Measurements from ENCODE around the gene SLC5A6.

SLC5A6 gene

DNA sequence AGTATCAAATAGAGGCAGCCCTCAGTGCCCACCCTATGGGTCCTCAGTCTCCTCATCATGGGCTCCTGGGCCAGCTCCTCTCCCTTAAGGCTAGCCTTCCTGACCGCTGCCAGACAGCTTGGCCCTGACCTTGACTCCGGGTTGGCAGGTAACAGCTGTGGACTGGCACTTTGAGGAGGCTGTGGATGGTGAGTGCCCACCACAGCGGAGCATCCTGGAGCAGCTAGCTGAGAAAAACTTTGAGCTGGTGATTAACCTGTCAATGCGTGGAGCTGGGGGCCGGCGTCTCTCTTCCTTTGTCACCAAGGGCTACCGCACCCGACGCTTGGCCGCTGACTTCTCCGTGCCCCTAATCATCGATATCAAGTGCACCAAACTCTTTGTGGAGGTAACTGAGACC lies 24.1 kb upstream of the SLC5A6 start:
- TF ChIP-seq CTCF (conservative IDR thresholded peaks at IDR 0.05) = no peak
- no peak overlapping the region for H3K27ac ChIP-seq

DNA sequence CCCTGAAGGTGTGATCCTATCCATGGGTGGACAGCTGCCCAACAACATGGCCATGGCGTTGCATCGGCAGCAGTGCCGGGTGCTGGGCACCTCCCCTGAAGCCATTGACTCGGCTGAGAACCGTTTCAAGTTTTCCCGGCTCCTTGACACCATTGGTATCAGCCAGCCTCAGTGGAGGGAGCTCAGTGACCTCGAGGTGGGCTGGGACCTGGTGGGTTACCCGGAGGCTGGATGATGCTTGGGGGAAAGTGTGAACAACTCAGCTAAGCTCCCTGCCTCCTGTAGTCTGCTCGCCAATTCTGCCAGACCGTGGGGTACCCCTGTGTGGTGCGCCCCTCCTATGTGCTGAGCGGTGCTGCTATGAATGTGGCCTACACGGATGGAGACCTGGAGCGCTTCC lies 21.3 kb upstream of the SLC5A6 start:
- H3K27ac ChIP-seq = no peak overlapping the region
- no peak for TF ChIP-seq CTCF (conservative IDR thresholded peaks at IDR 0.05)
- no peak for TF ChIP-seq ZFX (IDR thresholded peaks at IDR 0.05)

GRCh38 chr2:27231921-27232320 lies 19.9 kb upstream of the SLC5A6 start:
- TF ChIP-seq CTCF (conservative IDR thresholded peaks at IDR 0.05) = no peak
- no peak overlapping the region for H3K27ac ChIP-seq

DNA sequence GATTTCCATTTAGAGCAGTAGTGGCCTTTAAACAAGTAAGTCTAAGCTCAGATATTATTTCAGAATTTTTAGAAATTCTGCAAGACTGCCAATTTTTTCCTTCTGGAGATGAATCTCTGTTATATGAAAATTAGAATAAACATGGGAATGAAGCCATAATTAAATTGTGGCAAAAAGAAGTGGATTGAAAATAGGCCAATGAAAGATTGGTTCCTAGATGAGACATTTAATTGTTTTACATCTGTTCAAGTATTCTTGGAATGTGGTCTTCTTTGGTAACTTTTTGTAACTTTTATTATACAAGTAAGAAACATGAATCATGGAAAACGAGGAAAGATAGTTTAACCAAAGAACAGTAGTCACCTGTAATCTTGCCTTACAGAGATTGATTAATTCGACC lies 15.4 kb upstream of the SLC5A6 start:
- TF ChIP-seq CTCF (conservative IDR thresholded peaks at IDR 0.05) (no peak), ZFX (IDR thresholded peaks at IDR 0.05) (no peak)
- H3K27ac ChIP-seq = no peak overlapping the region

GRCh38 chr2:27225526-27225925 lies 13.5 kb upstream of the SLC5A6 start:
- TF ChIP-seq CTCF (conservative IDR thresholded peaks at IDR 0.05) (no peak), ZFX (IDR thresholded peaks at IDR 0.05) (no peak)
- no peak overlapping the region for H3K27ac ChIP-seq

- no peak overlapping the region for H3K27ac ChIP-seq
- TF ChIP-seq CTCF (conservative IDR thresholded peaks at IDR 0.05) (no peak), ZFX (IDR thresholded peaks at IDR 0.05) (no peak)
These were observed 11.3 kb upstream of the SLC5A6 start for GRCh38 chr2:27223416-27223815.

GRCh38 chr2:27222407-27222806 lies 10.3 kb upstream of the SLC5A6 start:
- no peak overlapping the region for H3K27ac ChIP-seq
- no peak for TF ChIP-seq ZFX (IDR thresholded peaks at IDR 0.05)
- TF ChIP-seq CTCF (conservative IDR thresholded peaks at IDR 0.05) = no peak
